Fibroblast of skin of right biceps (primary cell): ENCODE data around the gene OXLD1.

Source experiments
- DNase-seq: peaks from one replicate; pipeline ENCODE4 v3.0.0-alpha.2; 2013

OXLD1 gene

DNA sequence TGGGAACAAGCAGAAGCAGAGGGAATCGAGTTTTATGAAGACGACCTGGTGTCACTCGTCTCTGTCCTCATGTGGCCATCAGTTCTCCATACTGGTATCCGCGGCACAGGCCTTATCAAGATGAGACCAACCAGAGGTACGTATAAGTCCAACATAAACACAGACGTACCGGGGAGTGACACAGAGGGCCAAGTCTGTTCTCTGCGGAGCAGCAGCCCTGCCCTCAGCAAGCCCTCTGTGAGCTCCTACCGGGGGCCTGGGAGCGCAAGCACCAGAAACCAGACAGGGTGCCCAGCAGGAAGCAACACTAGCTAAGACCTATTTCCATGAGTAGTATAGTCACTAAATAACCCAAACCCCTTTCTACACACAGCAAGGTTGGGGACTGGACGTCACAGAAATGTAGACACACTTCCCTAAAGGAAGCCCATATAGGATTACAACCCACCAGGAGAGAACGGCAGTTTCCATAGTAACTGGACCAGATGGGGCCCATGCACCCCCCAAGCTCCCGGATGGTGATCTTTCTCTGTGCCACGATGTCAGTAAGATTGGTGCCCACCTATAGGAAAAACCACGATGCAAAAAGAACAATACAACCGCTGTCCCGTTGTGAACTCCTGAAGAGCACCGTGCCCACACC, 16.3 kb upstream of the OXLD1 start:
- DNase-seq: no peak

- no peak for DNase-seq
Measured at GRCh38 chr17:81681672-81682071, 15.3 kb upstream of the OXLD1 start.

DNA sequence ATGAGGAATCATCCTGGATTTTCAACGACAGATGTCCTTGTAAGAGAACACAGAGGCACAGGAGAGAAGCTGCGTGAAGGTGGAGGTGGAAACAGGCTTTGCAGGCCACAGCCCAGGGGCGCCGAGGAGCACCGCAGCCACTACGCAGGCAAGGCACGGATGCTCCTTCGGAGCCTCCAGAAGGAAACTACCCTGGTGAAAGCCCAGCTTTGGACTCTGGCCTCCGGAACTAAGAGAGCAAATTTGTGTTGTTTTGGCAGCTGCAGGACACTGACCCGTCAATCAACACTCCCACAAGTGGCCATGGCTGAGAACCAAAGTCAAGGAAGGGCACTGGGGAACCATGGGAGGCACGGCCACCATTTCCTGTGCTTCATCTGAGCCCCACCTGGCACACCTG, 13.7 kb upstream of the OXLD1 start:
- DNase-seq: no peak

DNA sequence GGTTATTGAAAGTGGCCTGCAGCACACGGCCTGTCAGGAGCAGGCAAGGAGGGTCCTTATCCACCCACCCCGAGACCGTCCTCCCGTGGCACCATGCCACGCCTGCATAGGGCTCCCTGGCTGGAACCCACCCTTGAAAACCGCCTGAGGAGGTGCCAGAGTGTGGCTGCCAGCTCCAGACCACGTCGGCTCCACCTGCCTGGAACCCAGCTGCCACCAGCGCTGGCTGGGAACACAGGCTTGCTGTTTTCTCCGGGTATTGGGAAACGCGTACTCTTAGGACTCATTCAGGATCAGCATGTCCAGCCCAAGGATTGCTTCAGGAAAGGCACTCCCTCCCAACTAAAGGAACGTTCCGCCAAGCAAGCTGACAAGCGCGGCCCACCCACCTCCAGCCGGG, 10.5 kb upstream of the OXLD1 start:
- no peak for DNase-seq

- DNase-seq: peak; percentile 28
Measured at GRCh38 chr17:81675515-81676221, 9.3 kb upstream of the OXLD1 start.

DNA sequence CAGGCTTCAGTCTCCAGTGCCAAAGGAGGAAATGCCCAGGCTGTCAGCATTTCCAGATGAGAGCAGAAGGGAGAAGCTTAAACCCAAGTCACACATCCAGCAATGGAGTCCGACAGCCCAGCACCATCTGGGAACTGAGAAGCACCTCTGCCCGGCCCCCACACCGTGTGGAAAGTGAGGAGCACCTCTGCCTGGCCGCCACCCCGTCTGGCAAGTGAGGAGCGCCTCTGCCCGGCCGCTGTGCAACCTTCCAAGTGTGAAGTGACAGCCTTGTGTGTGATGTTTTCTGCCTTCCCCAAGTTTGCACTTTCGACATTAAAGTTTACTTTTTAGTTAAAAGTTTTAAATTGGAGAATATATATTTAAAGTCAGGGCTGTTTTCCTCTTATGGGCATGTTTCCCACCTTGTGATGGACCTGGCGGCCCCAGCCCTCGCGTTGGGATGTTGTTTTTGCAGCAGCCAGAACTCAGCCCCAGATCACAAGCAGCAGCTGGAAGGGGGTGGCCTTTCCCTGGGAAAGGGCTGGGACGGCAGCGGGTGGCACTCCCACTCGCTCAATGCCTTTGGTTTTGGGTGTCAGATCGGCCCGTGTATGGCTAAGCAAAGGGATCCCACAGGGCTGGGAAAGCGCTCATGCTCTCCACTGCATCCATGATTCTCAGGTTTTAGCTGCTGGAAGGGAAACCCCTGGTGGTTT, 7.3 kb upstream of the OXLD1 start:
- no peak for DNase-seq

DNA sequence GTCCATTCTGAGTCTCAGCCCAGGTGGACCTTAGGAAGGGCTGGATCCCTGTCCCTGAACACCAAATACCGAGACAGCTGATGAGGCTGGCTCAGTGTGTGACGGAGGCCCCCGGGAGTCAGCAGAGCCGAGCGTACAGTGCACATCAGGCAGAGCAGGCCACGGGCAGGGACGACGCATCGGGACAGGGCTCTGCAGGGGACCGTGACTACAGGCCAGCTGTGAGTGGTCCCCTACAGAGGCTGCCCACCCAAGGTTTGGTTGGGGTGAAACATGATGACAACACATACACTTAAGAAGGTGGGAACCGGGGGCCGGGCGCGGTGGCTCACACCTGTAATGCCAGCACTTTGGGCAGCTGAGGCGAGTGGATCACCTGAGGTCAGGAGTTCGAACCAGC, 6.5 kb upstream of the OXLD1 start:
- no peak for DNase-seq

DNA sequence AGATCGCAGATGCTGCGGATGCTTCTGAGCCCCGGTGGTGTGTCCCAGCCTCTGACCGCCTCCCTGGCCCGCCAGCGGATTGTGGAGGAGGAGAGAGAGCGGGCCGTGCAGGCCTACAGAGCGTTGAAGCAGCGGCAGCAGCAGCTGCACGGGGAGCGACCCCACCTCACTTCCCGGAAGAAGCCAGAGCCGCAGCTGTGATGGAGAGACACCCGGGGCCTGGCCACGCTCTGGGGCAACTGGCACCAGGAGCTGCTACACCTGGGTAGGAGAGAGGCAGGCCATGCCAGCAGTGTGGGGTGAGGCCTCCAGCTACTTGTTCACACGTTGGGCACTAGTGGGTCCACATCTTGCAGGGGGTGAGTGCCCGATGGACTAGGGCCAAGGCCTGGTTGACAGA, 6.1 kb upstream of the OXLD1 start:
- no peak for DNase-seq

DNA sequence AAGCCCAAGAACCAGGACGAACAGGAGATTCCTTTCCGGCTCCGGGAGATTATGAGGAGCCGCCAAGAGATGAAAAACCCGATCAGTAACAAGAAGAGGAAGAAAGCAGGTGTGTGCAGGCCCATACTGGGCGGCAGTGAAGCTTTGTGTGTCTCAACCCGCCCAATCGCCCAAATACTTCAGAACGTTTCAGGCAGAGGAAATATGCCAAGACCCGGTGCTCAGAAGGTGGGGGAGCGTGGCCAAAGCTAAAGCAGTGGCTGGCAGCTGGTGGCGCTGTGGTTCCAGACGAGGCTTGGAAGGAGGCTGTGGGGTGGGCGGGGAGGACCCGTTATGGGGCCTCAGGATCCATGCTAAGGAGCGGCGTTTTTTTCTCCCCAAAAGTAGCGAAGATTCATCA, 1.3 kb upstream of the OXLD1 start:
- DNase-seq: no peak

- DNase-seq: no peak
Measured at GRCh38 chr17:81666092-81666341, 388 bp downstream of the OXLD1 start.

DNA sequence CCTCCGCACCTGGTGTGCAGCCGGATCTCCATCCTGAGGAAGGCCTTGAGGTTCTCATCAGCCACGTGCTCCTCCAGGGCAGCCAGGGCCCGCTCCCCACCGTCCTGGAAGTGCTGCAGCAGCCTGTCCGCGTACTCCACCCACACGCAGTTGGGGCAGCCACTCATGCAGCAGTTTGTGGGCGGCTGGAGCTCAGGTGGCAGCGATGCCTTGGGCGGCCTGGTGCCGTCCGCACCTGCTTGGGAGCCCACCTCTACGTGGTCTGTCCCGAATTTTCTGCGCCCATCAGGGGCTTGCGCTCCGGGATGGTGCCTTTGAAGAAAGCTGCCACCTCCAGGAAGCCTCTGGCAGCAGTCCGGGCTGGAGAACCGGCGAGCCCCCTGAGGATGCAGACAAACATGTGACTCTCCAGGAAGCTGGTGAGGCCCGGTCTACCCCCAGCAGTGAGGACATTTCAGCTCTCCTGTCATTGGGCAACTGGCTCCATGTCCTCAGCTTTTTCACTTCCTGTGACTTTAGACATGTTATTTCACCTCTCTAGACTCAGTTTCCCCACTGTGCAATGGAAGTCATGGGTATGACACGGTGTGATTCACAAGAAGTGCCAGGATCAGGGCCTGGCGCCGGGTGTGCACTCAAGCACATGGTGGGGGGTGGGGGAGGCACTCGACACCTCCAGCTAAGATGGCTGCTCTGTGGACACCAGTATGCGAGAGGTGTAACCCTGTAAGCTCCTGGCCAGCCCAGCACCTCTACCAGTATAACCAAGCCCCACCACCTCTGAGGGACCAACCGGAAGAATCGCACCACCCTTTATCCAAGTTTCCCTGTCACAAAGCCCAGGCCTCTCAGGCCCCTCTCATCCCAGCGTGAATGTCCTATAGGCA, 957 bp downstream of the OXLD1 start:
- peak; percentile 36 for DNase-seq

DNA sequence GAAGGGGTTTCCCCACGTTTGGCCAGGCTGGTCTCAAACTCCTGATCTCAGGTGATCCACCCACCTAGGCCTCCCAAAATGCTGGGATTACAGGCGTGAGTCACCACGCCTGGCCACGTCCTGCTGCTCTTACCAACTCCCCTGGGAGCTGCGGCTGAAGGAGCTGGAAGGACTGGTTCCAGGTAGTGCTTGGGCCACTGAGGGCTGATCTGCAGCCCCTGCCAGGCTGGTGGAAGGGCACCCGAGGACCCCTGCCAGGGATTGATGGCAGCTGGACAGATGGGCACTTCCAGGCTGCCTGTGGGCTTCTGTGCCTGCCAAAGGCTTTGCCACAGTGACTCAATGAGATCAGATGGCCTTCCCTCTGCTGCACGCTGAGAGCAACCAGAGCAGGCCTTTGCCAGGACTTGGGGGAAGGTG, 2.3 kb downstream of the OXLD1 start:
- no peak for DNase-seq

GRCh38 chr17:81662002-81662401, 4.4 kb downstream of the OXLD1 start:
- no peak for DNase-seq

GRCh38 chr17:81660441-81660840, 6.0 kb downstream of the OXLD1 start:
- no peak for DNase-seq

- no peak for DNase-seq
Measured at GRCh38 chr17:81659038-81659437, 7.4 kb downstream of the OXLD1 start.

DNA sequence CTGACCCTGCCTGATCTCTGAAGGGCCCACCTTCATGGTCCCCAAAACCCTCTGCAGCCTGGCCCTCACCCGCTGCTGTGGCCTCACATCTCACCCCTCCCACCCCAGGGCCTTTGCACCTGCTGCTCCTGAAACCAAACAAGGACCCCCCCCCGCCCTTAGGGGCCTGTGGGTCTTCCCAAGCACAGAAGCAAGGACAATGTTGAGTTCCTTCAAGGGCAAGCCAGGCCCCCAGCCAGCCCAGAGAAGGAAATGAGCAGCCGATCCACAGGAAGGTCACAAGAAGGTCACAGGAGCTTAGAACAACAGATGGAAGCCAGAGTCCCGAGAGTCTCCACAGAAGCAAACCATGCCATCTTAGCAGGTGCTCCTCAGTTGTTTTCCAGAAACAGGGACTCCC, 9.6 kb downstream of the OXLD1 start:
- DNase-seq: no peak

- no peak for DNase-seq
Measured at GRCh38 chr17:81656118-81656743, 10.2 kb downstream of the OXLD1 start, which contains the start of gene PDE6G. Gene PDE6G, minus strand, starts transcription at chr17:81656542. Its CDS starts 3,237 bp downstream, at chr17:81653305.

DNA sequence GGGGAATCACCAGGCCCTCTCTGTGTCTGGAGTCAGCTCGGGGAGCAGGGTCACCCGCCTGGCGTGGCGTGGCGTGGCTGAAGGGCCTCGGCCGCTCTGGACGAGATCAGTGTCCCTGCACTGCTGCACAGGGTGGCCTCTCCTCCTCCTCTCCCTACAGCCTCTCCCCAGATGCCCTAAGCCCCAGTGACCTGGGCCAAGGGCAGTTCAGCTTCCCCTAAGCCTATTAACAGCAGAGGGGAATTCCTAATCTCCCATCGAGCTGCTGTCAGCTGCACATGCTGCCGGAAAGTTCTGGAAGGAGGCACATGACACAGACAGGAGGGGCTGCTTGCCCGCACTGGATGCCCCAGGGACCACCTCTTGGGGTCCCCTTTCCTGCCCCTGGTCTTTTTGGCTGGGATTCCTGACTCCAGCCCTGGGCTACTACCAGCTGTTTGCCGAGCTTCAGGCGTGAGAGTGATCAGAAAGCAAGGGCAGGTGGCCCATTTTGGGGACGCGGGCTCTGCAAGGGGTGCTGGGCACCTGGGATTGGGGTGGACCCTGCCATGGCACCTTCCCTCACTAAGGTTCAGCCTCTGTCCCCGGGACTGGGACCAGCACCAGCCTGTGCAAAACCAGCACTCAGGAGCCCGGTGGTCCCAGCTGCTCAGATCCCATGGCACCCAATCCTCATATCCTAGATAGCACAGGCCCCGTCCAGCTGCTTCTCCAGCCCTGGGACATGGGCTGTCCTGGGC, 10.9 kb downstream of the OXLD1 start:
- no peak for DNase-seq

DNA sequence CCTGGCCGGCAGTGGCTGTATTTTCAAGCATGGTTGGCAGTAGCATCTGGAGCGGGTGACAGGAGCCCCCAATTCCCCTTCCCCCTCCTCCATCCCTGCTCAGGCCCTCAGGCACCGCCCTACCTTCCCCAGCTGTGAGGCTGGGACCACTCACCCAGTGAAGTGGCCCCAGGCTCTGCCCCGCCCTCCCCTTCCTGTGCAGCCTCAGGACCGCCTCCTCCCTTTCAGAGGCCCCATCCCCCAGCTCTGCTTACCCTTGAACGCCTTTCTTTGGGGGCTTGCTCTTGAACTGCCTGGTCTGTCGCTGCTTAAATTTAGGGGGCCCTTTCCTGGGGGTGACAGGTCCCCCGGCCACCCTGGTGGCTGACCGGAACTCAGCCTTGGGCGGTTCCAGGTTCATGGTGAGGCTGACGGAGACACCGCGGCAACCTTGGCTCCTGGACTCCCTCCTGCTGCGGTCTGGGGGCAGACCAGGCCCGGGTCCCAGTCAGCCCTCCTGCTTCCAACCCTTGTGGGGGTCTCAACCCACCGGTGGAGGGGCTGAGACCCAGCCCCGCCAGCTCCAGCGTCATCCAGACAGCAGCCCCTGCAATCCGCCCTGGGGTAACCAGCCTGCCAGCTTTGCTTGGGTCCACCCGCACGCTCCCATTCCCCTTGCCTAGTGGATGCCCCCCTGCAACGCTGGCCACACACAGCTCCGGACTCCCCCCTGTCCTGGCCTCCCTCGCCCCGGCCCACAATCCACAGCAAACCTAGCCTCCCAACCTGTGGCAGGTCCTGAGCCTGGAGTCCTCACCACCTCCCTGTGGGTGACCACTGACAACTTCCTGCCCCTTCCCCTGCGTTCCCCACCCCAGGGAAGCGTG, 13.3 kb downstream of the OXLD1 start:
- DNase-seq: no peak

DNA sequence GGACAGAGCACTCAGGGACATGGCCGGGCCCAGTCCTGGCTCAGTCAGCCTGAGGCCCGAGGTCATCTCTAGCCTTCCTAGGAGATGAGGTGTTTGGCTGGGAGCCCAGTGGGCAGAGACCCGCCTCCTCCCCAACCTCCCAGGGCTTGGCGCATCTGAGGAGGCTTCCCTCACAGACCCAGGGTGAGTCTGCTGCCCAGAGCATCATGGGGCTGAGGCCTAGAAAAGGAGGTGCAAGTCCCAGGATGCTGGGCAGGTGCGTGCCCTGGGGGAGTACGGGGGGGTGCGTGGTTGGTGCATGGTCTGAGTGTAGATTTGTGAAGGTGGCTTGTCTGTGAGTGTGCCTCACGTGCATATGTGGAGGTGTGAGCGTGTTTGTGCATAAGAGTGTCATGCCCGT, 14.7 kb downstream of the OXLD1 start:
- DNase-seq: peak; percentile 81

- DNase-seq: no peak
Measured at GRCh38 chr17:81650951-81651350, 15.5 kb downstream of the OXLD1 start.
